Measurements from ENCODE around the gene POU3F4.

The POU3F4 gene

GRCh38 chrX:83508006-83508405 is at the start of gene POU3F4:
TSS of gene POU3F4 (plus strand) at chrX:83508290. CDS start at chrX:83508325, 35 bp downstream.
- peak; percentile 2 for DNase-seq (ENCODE audit: low spot score)

GRCh38 chrX:83469551-83469950 is 38.5 kb upstream of the POU3F4 start:
- DNase-seq (ENCODE audit: low spot score), result peak; percentile 0

- DNase-seq (ENCODE audit: low spot score), result no peak
Measured at GRCh38 chrX:83495898-83496297, 12.2 kb upstream of the POU3F4 start.

GRCh38 chrX:83501003-83501402 is 7.1 kb upstream of the POU3F4 start:
- no peak for DNase-seq (ENCODE audit: low spot score)

GRCh38 chrX:83501530-83501929 is 6.6 kb upstream of the POU3F4 start:
- no peak for DNase-seq (ENCODE audit: low spot score)

GRCh38 chrX:83504721-83505479 is 3.2 kb upstream of the POU3F4 start:
- DNase-seq (ENCODE audit: low spot score), result no peak

- DNase-seq (ENCODE audit: low spot score), result no peak
Measured at GRCh38 chrX:83508526-83509253, 600 bp downstream of the POU3F4 start.

- no peak for DNase-seq (ENCODE audit: low spot score)
Measured at GRCh38 chrX:83509254-83509801, 1.2 kb downstream of the POU3F4 start.

GRCh38 chrX:83510510-83511062 is 2.5 kb downstream of the POU3F4 start:
- DNase-seq (ENCODE audit: low spot score), result no peak

- no peak for DNase-seq (ENCODE audit: low spot score)
Measured at GRCh38 chrX:83511208-83511607, 3.1 kb downstream of the POU3F4 start.

- DNase-seq (ENCODE audit: low spot score), result no peak
Measured at GRCh38 chrX:83512111-83512510, 4.0 kb downstream of the POU3F4 start.

GRCh38 chrX:83516597-83516996 is 8.5 kb downstream of the POU3F4 start:
- no peak for DNase-seq (ENCODE audit: low spot score)

GRCh38 chrX:83521905-83522304 is 13.8 kb downstream of the POU3F4 start:
- no peak for DNase-seq (ENCODE audit: low spot score)

GRCh38 chrX:83529950-83530349 is 21.9 kb downstream of the POU3F4 start:
- DNase-seq (ENCODE audit: low spot score), result no peak

GRCh38 chrX:83535417-83536196 is 27.5 kb downstream of the POU3F4 start:
- no peak for DNase-seq (ENCODE audit: low spot score)
